Stimulated activated CD8-positive, alpha-beta memory T cell treated with anti-CD3 and anti-CD28 coated beads, Interleukin-4, amount 100 ng/mL, for 4 hours (primary cell): ENCODE measurements around the gene ZNF69.
A peak's percentile ranks its signal among the peaks of the same experiment; 100 is the strongest.
"Not testable (repeated sequence)": the region's sequence is repeated elsewhere in the genome, so short reads cannot be mapped to it uniquely, and the experiment has no call there.

ENCODE experiments used
- DNase-seq, 2 donors: peaks; one replicate each; pipeline ENCODE4 v3.0.0-alpha.2; 2020; ENCODE audit warnings: low read depth in 2 of 2, low spot score in 1 of 2

The ZNF69 gene

GRCh38 chr19:11890634-11891033 is 3.1 kb downstream of the ZNF69 start:
- DNase-seq, result no peak

- DNase-seq, result no peak
These were observed 7.3 kb downstream of the ZNF69 start for GRCh38 chr19:11894851-11895250.

- DNase-seq, result no peak
These were observed 14.6 kb downstream of the ZNF69 start for GRCh38 chr19:11902228-11902627.

GRCh38 chr19:11905928-11906327 is 18.3 kb downstream of the ZNF69 start:
- no peak for DNase-seq

- DNase-seq, result not testable (repeated sequence)
These were observed 24.4 kb downstream of the ZNF69 start for GRCh38 chr19:11911937-11912336.

GRCh38 chr19:11914417-11915051 is 27.0 kb downstream of the ZNF69 start:
- DNase-seq, result not testable (repeated sequence)

- DNase-seq, result no peak
These were observed 34.4 kb downstream of the ZNF69 start for GRCh38 chr19:11921852-11922495.

- peak; percentile 85 to 87 for DNase-seq
These were observed 37.5 kb downstream of the ZNF69 start, which contains the start of gene ZNF700 for GRCh38 chr19:11924886-11925650. ZNF700 (plus strand) TSS chr19:11925107; CDS start chr19:11925211, 104 bp downstream.

GRCh38 chr19:11925651-11926187 is 38.1 kb downstream of the ZNF69 start:
- not testable (repeated sequence) for DNase-seq

GRCh38 chr19:11927227-11927626 is 39.6 kb downstream of the ZNF69 start:
- DNase-seq, result no peak

- DNase-seq, result no peak
These were observed 43.5 kb downstream of the ZNF69 start for GRCh38 chr19:11931051-11931450.

- no peak for DNase-seq
These were observed 43.9 kb downstream of the ZNF69 start for GRCh38 chr19:11931513-11931912.

- DNase-seq, result not testable (repeated sequence)
These were observed 48.2 kb downstream of the ZNF69 start for GRCh38 chr19:11935829-11936228.

- not testable (repeated sequence) for DNase-seq
These were observed 50.8 kb downstream of the ZNF69 start for GRCh38 chr19:11938383-11938782.

- not testable (repeated sequence) for DNase-seq
These were observed 53.8 kb downstream of the ZNF69 start for GRCh38 chr19:11941361-11941887.

GRCh38 chr19:11942008-11942842 is 54.6 kb downstream of the ZNF69 start:
- no peak for DNase-seq

GRCh38 chr19:11942843-11943108 is 55.2 kb downstream of the ZNF69 start:
- DNase-seq, result no peak

- no peak for DNase-seq
These were observed 57.1 kb downstream of the ZNF69 start for GRCh38 chr19:11944656-11945055.

GRCh38 chr19:11948646-11949045 is 61.1 kb downstream of the ZNF69 start:
- no peak for DNase-seq

GRCh38 chr19:11949201-11949600 is 61.6 kb downstream of the ZNF69 start:
- no peak for DNase-seq

- DNase-seq, result not testable (repeated sequence)
These were observed 62.1 kb downstream of the ZNF69 start for GRCh38 chr19:11949614-11950080.
